HL-60 (cell line): Measurements from ENCODE around the gene BMPER.

ENCODE experiments used
- GABPA ChIP-seq: IDR thresholded peaks from 2 replicates; pipeline ENCODE4 v1.6.1; 2012; ENCODE audit warnings: low read depth
- POLR2AphosphoS5 ChIP-seq: IDR thresholded peaks from 2 replicates; pipeline ENCODE4 v1.6.1; 2012; ENCODE audit warnings: low read depth
- TF ChIP-seq, protein P1 (sequence below): IDR thresholded peaks from one replicate; pipeline ENCODE4 v1.5.1; 2011; ENCODE audit warnings: low read length, control low read depth, inconsistent platforms; ENCODE audit not compliant: insufficient read depth
- TF ChIP-seq, protein P2 (sequence below): IDR thresholded peaks from 2 replicates; pipeline ENCODE4 v1.6.1; 2012; ENCODE audit warnings: low read depth; ENCODE audit not compliant: insufficient replicate concordance

- TF ChIP-seq POLR2AphosphoS5 (no peak), GABPA (no peak)
- TF ChIP-seq, protein P1, sequence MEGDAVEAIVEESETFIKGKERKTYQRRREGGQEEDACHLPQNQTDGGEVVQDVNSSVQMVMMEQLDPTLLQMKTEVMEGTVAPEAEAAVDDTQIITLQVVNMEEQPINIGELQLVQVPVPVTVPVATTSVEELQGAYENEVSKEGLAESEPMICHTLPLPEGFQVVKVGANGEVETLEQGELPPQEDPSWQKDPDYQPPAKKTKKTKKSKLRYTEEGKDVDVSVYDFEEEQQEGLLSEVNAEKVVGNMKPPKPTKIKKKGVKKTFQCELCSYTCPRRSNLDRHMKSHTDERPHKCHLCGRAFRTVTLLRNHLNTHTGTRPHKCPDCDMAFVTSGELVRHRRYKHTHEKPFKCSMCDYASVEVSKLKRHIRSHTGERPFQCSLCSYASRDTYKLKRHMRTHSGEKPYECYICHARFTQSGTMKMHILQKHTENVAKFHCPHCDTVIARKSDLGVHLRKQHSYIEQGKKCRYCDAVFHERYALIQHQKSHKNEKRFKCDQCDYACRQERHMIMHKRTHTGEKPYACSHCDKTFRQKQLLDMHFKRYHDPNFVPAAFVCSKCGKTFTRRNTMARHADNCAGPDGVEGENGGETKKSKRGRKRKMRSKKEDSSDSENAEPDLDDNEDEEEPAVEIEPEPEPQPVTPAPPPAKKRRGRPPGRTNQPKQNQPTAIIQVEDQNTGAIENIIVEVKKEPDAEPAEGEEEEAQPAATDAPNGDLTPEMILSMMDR: no peak
- TF ChIP-seq, protein P2, sequence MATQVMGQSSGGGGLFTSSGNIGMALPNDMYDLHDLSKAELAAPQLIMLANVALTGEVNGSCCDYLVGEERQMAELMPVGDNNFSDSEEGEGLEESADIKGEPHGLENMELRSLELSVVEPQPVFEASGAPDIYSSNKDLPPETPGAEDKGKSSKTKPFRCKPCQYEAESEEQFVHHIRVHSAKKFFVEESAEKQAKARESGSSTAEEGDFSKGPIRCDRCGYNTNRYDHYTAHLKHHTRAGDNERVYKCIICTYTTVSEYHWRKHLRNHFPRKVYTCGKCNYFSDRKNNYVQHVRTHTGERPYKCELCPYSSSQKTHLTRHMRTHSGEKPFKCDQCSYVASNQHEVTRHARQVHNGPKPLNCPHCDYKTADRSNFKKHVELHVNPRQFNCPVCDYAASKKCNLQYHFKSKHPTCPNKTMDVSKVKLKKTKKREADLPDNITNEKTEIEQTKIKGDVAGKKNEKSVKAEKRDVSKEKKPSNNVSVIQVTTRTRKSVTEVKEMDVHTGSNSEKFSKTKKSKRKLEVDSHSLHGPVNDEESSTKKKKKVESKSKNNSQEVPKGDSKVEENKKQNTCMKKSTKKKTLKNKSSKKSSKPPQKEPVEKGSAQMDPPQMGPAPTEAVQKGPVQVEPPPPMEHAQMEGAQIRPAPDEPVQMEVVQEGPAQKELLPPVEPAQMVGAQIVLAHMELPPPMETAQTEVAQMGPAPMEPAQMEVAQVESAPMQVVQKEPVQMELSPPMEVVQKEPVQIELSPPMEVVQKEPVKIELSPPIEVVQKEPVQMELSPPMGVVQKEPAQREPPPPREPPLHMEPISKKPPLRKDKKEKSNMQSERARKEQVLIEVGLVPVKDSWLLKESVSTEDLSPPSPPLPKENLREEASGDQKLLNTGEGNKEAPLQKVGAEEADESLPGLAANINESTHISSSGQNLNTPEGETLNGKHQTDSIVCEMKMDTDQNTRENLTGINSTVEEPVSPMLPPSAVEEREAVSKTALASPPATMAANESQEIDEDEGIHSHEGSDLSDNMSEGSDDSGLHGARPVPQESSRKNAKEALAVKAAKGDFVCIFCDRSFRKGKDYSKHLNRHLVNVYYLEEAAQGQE: no peak
Observed at GRCh38 chr7:33923440-33924229, 18.3 kb downstream of the BMPER start.
